Parathyroid adenoma (tissue), 2 donors: Measurements from ENCODE around the gene MYO15B.

Source experiments
- H2AFZ ChIP-seq: fragments of 300-600 bp; sonication (generic); one replicate; pipeline ENCODE4 v1.7.0; 2017; ENCODE audit warnings: antibody characterized with exemption, mild to moderate bottlenecking
- H3K27ac ChIP-seq: fragments of 300-600 bp; sonication (generic); one replicate; pipeline ENCODE4 v1.7.0; 2017
- H3K27me3 ChIP-seq: fragments of 300-600 bp; sonication (generic); one replicate; pipeline ENCODE4 v1.7.0; 2017; ENCODE audit warnings: low read length; ENCODE audit not compliant: control insufficient read depth, insufficient read depth
- H3K36me3 ChIP-seq: fragments of 300-600 bp; sonication (generic); one replicate; pipeline ENCODE4 v1.7.0; 2017; ENCODE audit warnings: low read length; ENCODE audit not compliant: control insufficient read depth, insufficient read depth
- H3K4me1 ChIP-seq: fragments of 300-600 bp; sonication (generic); one replicate; pipeline ENCODE4 v1.7.0; 2017; ENCODE audit warnings: control low read depth
- H3K4me2 ChIP-seq: fragments of 300-600 bp; sonication (generic); one replicate; pipeline ENCODE4 v1.7.0; 2017; ENCODE audit warnings: low read length
- H3K4me3 ChIP-seq: fragments of 300-600 bp; sonication (generic); one replicate; pipeline ENCODE4 v1.7.0; 2017; ENCODE audit warnings: low read depth, low read length
- H3K79me2 ChIP-seq: fragments of 300-600 bp; sonication (generic); one replicate; pipeline ENCODE4 v1.7.0; 2017; ENCODE audit warnings: control low read depth
- H3K9ac ChIP-seq: fragments of 300-600 bp; sonication (generic); one replicate; pipeline ENCODE4 v1.7.0; 2017; ENCODE audit warnings: mild to moderate bottlenecking
- H3K9me3 ChIP-seq: fragments of 300-600 bp; sonication (generic); one replicate; pipeline ENCODE4 v1.7.0; 2017; ENCODE audit warnings: low read length; ENCODE audit not compliant: control insufficient read depth
- CTCF ChIP-seq: fragments of 300-600 bp; sonication (generic); IDR thresholded peaks from one replicate; pipeline ENCODE4 v1.7.0; 2017; ENCODE audit warnings: antibody characterized with exemption, mild to moderate bottlenecking
- donor health status: primary hyperparathyroidism.

The MYO15B gene

DNA sequence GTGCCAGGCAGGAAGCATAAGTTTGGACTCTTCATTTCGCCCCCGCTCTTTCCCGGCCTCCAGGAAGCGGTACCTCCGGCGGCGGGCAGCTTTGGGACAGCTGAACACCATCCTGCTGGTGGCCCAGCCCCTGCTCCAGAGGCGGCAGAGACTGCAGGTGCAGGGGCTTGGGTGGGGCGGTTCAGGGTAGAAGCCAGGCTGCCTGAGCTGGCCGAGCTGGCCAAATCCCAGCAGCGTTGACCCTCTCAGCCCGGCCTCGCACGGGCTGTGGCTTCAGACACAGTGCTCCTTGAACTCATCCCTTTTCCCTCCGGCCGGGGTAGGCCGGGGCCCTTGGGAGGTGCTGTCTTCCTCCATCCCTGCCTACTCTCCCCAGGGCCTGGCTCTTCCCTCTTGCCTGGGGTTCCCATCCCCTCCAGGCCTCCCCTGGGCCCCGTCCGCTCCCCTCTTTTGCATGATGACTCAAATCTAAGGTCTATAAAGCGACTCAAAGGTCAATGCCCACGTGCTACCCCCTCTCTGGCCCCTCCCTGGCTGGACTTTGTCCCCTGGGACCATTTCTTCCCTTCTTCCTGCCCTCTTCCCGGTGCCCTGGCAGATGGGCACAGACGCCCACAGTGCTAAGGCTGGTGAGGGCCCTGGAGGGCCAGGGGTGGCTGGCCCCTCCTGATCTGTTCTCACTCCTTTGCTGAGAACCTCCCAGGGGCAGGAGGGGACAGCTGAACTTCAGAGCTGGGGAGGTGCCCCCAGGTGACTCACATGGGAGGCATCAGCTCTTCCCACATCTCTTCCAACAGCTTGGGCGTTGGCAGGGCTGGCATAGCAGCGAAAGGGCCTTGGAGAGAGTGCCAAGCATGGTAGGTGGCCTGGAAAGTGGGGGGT is 22.7 kb downstream of the MYO15B start:
- H3K4me1 ChIP-seq: no peaks in the 10 kb centered on the region
- no peaks in the 10 kb centered on the region for H3K79me2 ChIP-seq
- H3K27me3 ChIP-seq: no peaks in the 10 kb centered on the region
- no peak overlapping the region for H3K4me2 ChIP-seq
- H3K9me3 ChIP-seq: no peaks in the 10 kb centered on the region
- no peak overlapping the region for H2AFZ ChIP-seq
- TF ChIP-seq CTCF: no peak
- no peak overlapping the region for H3K4me3 ChIP-seq
- H3K9ac ChIP-seq: no peak overlapping the region
- no peak overlapping the region for H3K27ac ChIP-seq
- H3K36me3 ChIP-seq: no peaks in the 10 kb centered on the region

DNA sequence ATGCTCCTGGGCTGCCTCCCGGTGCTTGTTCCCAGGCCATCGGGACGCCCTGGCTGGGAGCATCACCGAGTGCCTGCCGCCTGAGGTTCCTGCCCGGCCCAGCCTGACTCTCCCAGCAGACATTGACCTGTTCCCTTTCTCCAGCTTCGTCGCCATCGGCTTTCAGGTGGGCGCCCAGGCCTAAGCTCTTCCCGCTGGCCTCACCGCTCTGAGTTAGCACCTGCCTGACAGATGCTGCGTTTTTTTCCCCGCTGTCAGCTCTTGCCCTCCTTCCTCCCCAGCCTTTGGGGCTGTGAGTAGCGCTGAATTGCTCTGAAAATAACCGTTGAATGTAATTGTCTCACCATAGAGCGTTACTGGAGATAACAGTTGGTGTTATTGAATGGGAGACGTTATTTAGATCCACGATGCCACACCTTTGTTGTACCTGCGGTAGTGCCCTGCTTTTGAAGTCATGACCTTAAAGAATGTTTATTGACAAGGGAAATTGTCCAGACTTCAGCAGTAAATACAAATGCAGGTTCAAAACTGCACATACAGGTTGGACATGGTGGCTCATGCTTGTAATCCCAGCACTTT is 24.3 kb downstream of the MYO15B start:
- Histone ChIP-seq H3K27me3 (no peaks in the 10 kb centered on the region), H3K36me3 (no peaks in the 10 kb centered on the region), H2AFZ (no peak overlapping the region), H3K27ac (no peak overlapping the region), H3K9me3 (no peaks in the 10 kb centered on the region), H3K4me1 (no peaks in the 10 kb centered on the region), H3K79me2 (no peaks in the 10 kb centered on the region), H3K9ac (no peak overlapping the region), H3K4me3 (no peak overlapping the region), H3K4me2 (no peak overlapping the region)
- TF ChIP-seq CTCF: no peak

DNA sequence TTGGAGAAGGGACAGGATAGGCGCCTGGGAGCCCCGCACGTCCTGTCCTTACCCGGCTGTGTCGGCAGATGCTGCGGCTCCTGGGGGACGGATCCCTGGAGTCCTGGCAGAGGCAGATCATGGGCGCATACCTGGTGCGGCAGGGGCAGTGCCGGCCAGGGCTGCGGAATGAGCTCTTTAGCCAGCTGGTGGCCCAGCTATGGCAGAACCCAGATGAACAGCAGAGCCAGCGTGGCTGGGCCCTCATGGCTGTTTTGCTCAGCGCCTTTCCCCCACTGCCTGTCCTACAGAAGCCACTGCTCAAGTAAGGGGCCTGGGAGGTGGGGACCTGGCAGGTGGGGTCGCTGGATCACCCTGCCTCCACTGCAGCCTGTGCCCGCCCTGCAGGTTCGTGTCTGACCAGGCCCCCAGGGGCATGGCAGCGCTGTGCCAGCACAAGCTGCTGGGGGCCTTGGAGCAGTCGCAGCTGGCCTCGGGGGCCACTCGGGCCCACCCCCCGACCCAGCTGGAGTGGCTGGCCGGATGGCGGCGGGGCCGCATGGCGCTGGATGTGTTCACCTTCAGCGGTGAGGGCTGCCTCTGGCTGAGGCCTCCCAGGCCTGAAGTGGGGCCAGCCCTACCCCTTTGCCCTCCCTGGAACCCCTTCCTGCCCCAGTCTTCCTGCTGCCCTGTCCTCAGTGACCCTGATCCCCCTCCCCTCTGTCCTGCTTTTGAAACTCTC is 25.5 kb downstream of the MYO15B start:
- H3K27me3 ChIP-seq: no peaks in the 10 kb centered on the region
- no peak overlapping the region for H3K27ac ChIP-seq
- no peaks in the 10 kb centered on the region for H3K36me3 ChIP-seq
- no peak overlapping the region for H3K4me2 ChIP-seq
- H3K4me3 ChIP-seq: no peak overlapping the region
- H3K79me2 ChIP-seq: no peaks in the 10 kb centered on the region
- H3K9me3 ChIP-seq: no peaks in the 10 kb centered on the region
- H3K4me1 ChIP-seq: no peaks in the 10 kb centered on the region
- no peak for TF ChIP-seq CTCF
- H2AFZ ChIP-seq: no peak overlapping the region
- H3K9ac ChIP-seq: no peak overlapping the region

DNA sequence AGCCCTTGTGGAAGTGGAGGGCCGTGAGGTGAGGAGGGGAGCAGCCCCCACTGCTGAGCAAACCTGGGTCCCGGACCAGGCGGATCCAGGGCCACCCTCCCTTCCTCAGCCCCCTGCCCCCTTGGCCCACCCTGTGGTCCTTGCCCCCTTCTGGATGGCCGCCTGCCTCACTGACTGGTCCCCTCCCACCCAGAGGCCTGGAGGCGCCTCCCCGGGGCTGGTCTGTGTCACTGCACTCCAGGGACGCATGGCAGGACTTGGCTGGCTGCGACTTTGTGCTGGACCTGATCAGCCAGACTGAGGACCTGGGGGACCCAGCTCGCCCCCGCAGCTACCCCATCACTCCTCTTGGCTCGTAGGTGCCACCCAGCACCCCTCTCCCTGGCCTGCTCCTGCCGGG is 26.4 kb downstream of the MYO15B start:
- TF ChIP-seq CTCF: no peak
- no peaks in the 10 kb centered on the region for H3K27me3 ChIP-seq
- no peaks in the 10 kb centered on the region for H3K4me1 ChIP-seq
- H3K4me2 ChIP-seq: no peak overlapping the region
- H3K9me3 ChIP-seq: no peaks in the 10 kb centered on the region
- H3K4me3 ChIP-seq: no peak overlapping the region
- H2AFZ ChIP-seq: no peak overlapping the region
- H3K36me3 ChIP-seq: no peaks in the 10 kb centered on the region
- H3K27ac ChIP-seq: no peak overlapping the region
- no peaks in the 10 kb centered on the region for H3K79me2 ChIP-seq
- no peak overlapping the region for H3K9ac ChIP-seq
